GM18519 (cell line): ENCODE results near the gene CARMIL1.
"Not testable (repeated sequence)": the region's sequence is repeated elsewhere in the genome, so short reads cannot be mapped to it uniquely, and the experiment has no call there.

Source experiments
- ATAC-seq: cut with Tn5 transposase; IDR thresholded peaks from one replicate; pipeline ENCODE4 v1.9.1; 2021; ENCODE audit warnings: mild to moderate bottlenecking, moderate library complexity; ENCODE audit not compliant: unreplicated experiment, low FRiP score

CARMIL1 gene

GRCh38 chr6:25431306-25431974, 152.3 kb downstream of the CARMIL1 start:
- no peak for ATAC-seq

- ATAC-seq, result no peak
Measured at GRCh38 chr6:25431975-25432307, 152.8 kb downstream of the CARMIL1 start.

GRCh38 chr6:25434921-25435320, 155.7 kb downstream of the CARMIL1 start:
- ATAC-seq, result no peak

GRCh38 chr6:25435416-25435985, 156.3 kb downstream of the CARMIL1 start:
- ATAC-seq, result no peak

- ATAC-seq, result no peak
Measured at GRCh38 chr6:25436760-25437159, 157.6 kb downstream of the CARMIL1 start.

- no peak for ATAC-seq
Measured at GRCh38 chr6:25439368-25439767, 160.2 kb downstream of the CARMIL1 start.

GRCh38 chr6:25441663-25442270, 162.6 kb downstream of the CARMIL1 start:
- ATAC-seq, result no peak

GRCh38 chr6:25442898-25443297, 163.7 kb downstream of the CARMIL1 start:
- ATAC-seq, result no peak

GRCh38 chr6:25444521-25444920, 165.3 kb downstream of the CARMIL1 start:
- not testable (repeated sequence) for ATAC-seq

- no peak for ATAC-seq
Measured at GRCh38 chr6:25446830-25447569, 167.8 kb downstream of the CARMIL1 start.

GRCh38 chr6:25447570-25447929, 168.4 kb downstream of the CARMIL1 start:
- ATAC-seq, result no peak

- ATAC-seq, result no peak
Measured at GRCh38 chr6:25448965-25449538, 169.9 kb downstream of the CARMIL1 start.

GRCh38 chr6:25449774-25450173, 170.6 kb downstream of the CARMIL1 start:
- ATAC-seq, result no peak

- ATAC-seq, result no peak
Measured at GRCh38 chr6:25450469-25451198, 171.5 kb downstream of the CARMIL1 start.

GRCh38 chr6:25452031-25452430, 172.9 kb downstream of the CARMIL1 start:
- ATAC-seq, result no peak

- no peak for ATAC-seq
Measured at GRCh38 chr6:25453288-25453687, 174.1 kb downstream of the CARMIL1 start.

- ATAC-seq, result no peak
Measured at GRCh38 chr6:25454136-25454535, 175.0 kb downstream of the CARMIL1 start.

GRCh38 chr6:25456249-25457040, 177.3 kb downstream of the CARMIL1 start:
- no peak for ATAC-seq

- ATAC-seq, result no peak
Measured at GRCh38 chr6:25457516-25457915, 178.3 kb downstream of the CARMIL1 start.

- no peak for ATAC-seq
Measured at GRCh38 chr6:25458485-25458884, 179.3 kb downstream of the CARMIL1 start.
